ENCODE data around the gene EYA4.

GRCh38 chr6:133343220-133343619 lies 102.1 kb downstream of the EYA4 start:
- TF ChIP-seq CTCF (IDR thresholded peaks at IDR 0.05; ENCODE audit: low read length): no peak
- TF ChIP-seq EZH2 (optimal IDR thresholded peaks at IDR 0.05; ENCODE audit: low read depth, low read length): no peak

Measured in MM.1S (cell line).